CD4-positive, alpha-beta T cell treated with Interleukin-6 at 100 ng/mL for 8 hours (primary cell): ENCODE data around the gene ZNF232.
A peak's percentile ranks its signal among the peaks of the same experiment; 100 is the strongest.
"Not testable (repeated sequence)": the region's sequence is repeated elsewhere in the genome, so short reads cannot be mapped to it uniquely, and the experiment has no call there.

Experiments
- DNase-seq: peaks from one replicate; pipeline ENCODE4 v3.0.0-alpha.2; 2020; ENCODE audit warnings: mixed read lengths, low spot score

The ZNF232 gene

GRCh38 chr17:5111402-5112204 lies at the start of gene ZNF232:
TSS of gene ZNF232 (minus strand) at chr17:5111878. CDS start at chr17:5111822, 56 bp downstream.
- DNase-seq = peak; percentile 90

- not testable (repeated sequence) for DNase-seq
Observed at GRCh38 chr17:5160702-5161101, 49.0 kb upstream of the ZNF232 start.

- not testable (repeated sequence) for DNase-seq
Observed at GRCh38 chr17:5146122-5146521, 34.4 kb upstream of the ZNF232 start.

GRCh38 chr17:5142877-5143276 lies 31.2 kb upstream of the ZNF232 start:
- DNase-seq = not testable (repeated sequence)

- no peak for DNase-seq
Observed at GRCh38 chr17:5139458-5139732, 27.7 kb upstream of the ZNF232 start.

- no peak for DNase-seq
Observed at GRCh38 chr17:5138616-5139457, 27.2 kb upstream of the ZNF232 start.

GRCh38 chr17:5138198-5138544 lies 26.5 kb upstream of the ZNF232 start:
- DNase-seq = not testable (repeated sequence)

- not testable (repeated sequence) for DNase-seq
Observed at GRCh38 chr17:5137511-5138197, 26.0 kb upstream of the ZNF232 start.

GRCh38 chr17:5136580-5137412 lies 25.1 kb upstream of the ZNF232 start:
- not testable (repeated sequence) for DNase-seq

- no peak for DNase-seq
Observed at GRCh38 chr17:5135726-5136579, 24.3 kb upstream of the ZNF232 start.

GRCh38 chr17:5135131-5135712 lies 23.5 kb upstream of the ZNF232 start:
- not testable (repeated sequence) for DNase-seq

- DNase-seq = not testable (repeated sequence)
Observed at GRCh38 chr17:5134571-5134970, 22.9 kb upstream of the ZNF232 start.

GRCh38 chr17:5133961-5134360 lies 22.3 kb upstream of the ZNF232 start:
- not testable (repeated sequence) for DNase-seq

GRCh38 chr17:5133311-5133710 lies 21.6 kb upstream of the ZNF232 start:
- no peak for DNase-seq

- DNase-seq = not testable (repeated sequence)
Observed at GRCh38 chr17:5132503-5133225, 21.0 kb upstream of the ZNF232 start.

GRCh38 chr17:5131799-5132502 lies 20.3 kb upstream of the ZNF232 start:
- DNase-seq = not testable (repeated sequence)

GRCh38 chr17:5131146-5131715 lies 19.6 kb upstream of the ZNF232 start:
- DNase-seq = no peak

GRCh38 chr17:5130687-5131086 lies 19.0 kb upstream of the ZNF232 start:
- DNase-seq = not testable (repeated sequence)

- not testable (repeated sequence) for DNase-seq
Observed at GRCh38 chr17:5130261-5130660, 18.6 kb upstream of the ZNF232 start.
